ENCODE data around the gene PRR23E.

Gene PRR23E

GRCh38 chr3:127215714-127216414, 22.9 kb downstream of the PRR23E start:
- in situ Hi-C loops (cut with HindIII; ENCODE audit: low sequenced_read_pairs) = no loop called here
- DNase-seq (ENCODE audit: low read depth, low spot score) = no peak
- no peak overlapping the region for H3K4me3 ChIP-seq (ENCODE audit: low read depth, low read length)
- no peak for TF ChIP-seq CTCF (IDR thresholded peaks at IDR 0.05; ENCODE audit: low read depth, low read length)

GRCh38 chr3:127216415-127217261, 23.7 kb downstream of the PRR23E start:
- no peak overlapping the region for H3K4me3 ChIP-seq (ENCODE audit: low read depth, low read length)
- in situ Hi-C loops (cut with HindIII; ENCODE audit: low sequenced_read_pairs) = no loop called here
- no peak for DNase-seq (ENCODE audit: low read depth, low spot score)
- no peak for TF ChIP-seq CTCF (IDR thresholded peaks at IDR 0.05; ENCODE audit: low read depth, low read length)

- no peak for DNase-seq (ENCODE audit: low read depth, low spot score)
- no peak overlapping the region for H3K4me3 ChIP-seq (ENCODE audit: low read depth, low read length)
- no peak for TF ChIP-seq CTCF (IDR thresholded peaks at IDR 0.05; ENCODE audit: low read depth, low read length)
- in situ Hi-C loops (cut with HindIII; ENCODE audit: low sequenced_read_pairs) = no loop called here
These were observed 24.9 kb downstream of the PRR23E start for GRCh38 chr3:127217596-127218453.

- no peak overlapping the region for H3K4me3 ChIP-seq (ENCODE audit: low read depth, low read length)
- in situ Hi-C loops (cut with HindIII; ENCODE audit: low sequenced_read_pairs) = no loop called here
- no peak for DNase-seq (ENCODE audit: low read depth, low spot score)
- TF ChIP-seq CTCF (IDR thresholded peaks at IDR 0.05; ENCODE audit: low read depth, low read length) = no peak
These were observed 25.6 kb downstream of the PRR23E start for GRCh38 chr3:127218454-127218922.

- in situ Hi-C loops (cut with HindIII; ENCODE audit: low sequenced_read_pairs) = no loop called here
- no peak for DNase-seq (ENCODE audit: low read depth, low spot score)
- H3K4me3 ChIP-seq (ENCODE audit: low read depth, low read length) = no peak overlapping the region
- TF ChIP-seq CTCF (IDR thresholded peaks at IDR 0.05; ENCODE audit: low read depth, low read length) = no peak
These were observed 27.6 kb downstream of the PRR23E start for GRCh38 chr3:127220497-127220896.

- no peak for DNase-seq (ENCODE audit: low read depth, low spot score)
- no peak for TF ChIP-seq CTCF (IDR thresholded peaks at IDR 0.05; ENCODE audit: low read depth, low read length)
- in situ Hi-C loops (cut with HindIII; ENCODE audit: low sequenced_read_pairs) = no loop called here
- H3K4me3 ChIP-seq (ENCODE audit: low read depth, low read length) = no peak overlapping the region
These were observed 28.1 kb downstream of the PRR23E start for GRCh38 chr3:127221037-127221436.

All from astrocyte of the spinal cord (primary cell).